A172 (cell line): Measurements from ENCODE around the gene MBOAT2. TPM values are rescaled to one million over a fixed set of nuclear protein-coding genes. Genes with fewer than 3 reads are reported as not detected.

Source experiments
- DNase-seq: peaks from one replicate; pipeline ENCODE4 v3.0.0-alpha.2; 2015; ENCODE audit warnings: low spot score
- total RNA-seq: library from RNA; depleted of rRNA; stranded (reverse); fragments of >200 nt; shearing (Covaris generic); gene quantifications from 2 replicates; pipeline ENCODE4 v1.2.3, GENCODE V29; 2014; rRNA removed

MBOAT2 gene
- total RNA-seq, 1 experiment from 2014 or later = 44.0 TPM

- no peak for DNase-seq
Measured at GRCh38 chr2:8821276-8822217, 181.9 kb downstream of the MBOAT2 start.

DNA sequence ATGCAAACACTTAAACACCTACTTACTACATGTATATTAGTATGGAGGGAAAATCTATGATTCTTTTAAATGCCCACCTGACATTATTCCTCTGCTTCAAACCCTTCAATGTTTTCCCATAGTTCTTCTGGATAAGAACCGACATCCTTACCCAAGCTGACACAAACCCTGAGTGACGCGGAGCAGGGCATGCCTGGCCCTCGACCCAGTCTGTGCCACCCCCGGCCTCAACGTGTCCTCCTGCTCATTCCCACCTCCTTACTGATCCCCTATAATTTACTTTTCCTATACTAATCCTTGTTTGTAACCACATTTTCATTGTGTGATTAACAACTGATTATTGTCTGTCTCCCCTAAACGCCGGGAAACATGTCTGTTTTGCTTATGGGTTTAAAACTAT is 183.5 kb downstream of the MBOAT2 start:
- DNase-seq = no peak

DNA sequence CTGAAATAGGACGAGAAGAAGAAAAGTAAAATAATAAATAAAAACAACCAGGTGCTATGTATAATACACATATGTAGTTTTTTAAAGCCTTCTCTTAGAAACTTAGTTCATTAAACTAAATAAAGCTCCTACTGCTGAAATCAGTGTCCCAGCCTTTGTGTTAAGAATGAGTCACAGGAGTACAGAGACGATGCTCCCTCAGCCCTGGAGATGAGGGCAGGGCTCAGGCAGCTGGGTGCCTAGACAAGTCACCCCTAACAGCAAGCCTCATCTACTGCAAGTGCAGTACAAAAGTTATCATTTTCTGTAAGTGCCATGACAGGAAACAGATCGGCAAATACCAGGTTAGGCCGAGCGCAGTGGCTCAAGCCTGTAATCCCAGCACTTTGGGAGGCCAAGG is 184.3 kb downstream of the MBOAT2 start:
- no peak for DNase-seq

GRCh38 chr2:8817221-8817620 is 186.3 kb downstream of the MBOAT2 start:
- no peak for DNase-seq

DNA sequence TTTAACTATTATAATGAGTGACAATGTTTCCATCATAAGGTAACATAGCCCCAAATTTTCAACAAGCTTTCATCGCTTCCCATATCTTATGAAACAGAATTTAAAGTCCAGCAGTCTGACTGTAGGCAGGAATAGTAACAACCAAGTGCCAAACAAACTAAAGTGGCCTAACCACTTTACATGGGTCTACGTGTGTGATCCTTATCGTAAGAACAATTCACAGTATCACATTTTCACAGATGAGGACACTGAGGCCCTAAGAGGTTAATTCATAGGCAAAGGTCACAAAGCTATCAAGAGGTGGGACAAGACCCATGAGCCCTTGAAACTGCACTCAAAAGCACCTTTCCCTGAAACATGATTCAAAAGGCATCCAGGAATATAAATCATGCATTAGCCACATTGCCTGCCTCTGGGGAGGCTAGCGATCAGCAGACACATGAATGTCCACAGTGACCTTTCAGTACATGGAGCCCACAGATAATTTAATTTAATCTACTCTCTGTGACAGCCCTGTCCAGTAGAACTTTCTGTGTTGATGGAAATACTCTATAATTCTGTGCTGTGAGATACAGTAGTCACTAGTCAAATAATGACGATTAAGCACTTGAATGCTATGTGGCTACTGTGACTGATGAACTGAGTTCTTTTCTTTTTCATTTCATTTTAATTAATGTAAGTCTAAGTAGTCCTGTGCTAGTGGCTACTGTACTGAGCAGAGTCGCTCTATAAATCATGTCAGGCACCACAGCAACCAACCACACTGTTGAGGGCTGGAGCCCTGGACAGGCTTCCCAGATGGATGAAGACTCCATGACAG is 196.4 kb downstream of the MBOAT2 start:
- no peak for DNase-seq

- no peak for DNase-seq
Measured at GRCh38 chr2:8805278-8806210, 197.9 kb downstream of the MBOAT2 start.

DNA sequence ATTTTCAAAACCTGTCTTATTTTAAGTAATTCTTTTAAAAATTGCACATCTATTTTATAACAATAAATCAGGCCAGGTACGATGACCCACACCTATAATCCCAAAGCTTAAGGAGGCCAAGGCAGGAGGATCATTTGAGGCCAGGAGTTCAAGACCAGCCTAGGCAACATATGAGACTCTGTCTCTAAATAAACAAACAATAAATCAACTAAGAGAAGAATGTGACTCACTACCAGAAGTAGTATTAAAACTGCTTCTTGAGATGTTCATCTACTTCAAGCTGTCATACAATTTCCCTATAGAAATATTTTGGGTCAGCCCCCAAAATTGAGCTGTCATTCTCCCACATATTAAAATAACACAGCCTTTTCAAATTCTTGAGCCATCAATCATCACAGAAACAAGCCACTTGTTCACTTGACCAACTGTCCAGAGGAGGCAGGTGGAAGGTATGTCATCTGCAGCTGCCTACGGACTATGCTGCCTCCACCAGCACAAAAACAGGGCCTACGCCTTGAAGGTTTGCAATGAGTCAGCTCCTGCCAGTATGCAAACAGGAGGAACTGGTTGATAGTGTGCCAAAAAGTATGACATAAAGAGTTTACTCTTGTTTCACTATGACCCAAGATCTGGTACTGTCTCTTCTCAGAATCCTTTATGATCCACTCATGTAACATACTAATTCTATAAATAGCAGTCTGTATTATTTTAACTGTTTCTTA is 199.7 kb downstream of the MBOAT2 start:
- peak; percentile 92 for DNase-seq

DNA sequence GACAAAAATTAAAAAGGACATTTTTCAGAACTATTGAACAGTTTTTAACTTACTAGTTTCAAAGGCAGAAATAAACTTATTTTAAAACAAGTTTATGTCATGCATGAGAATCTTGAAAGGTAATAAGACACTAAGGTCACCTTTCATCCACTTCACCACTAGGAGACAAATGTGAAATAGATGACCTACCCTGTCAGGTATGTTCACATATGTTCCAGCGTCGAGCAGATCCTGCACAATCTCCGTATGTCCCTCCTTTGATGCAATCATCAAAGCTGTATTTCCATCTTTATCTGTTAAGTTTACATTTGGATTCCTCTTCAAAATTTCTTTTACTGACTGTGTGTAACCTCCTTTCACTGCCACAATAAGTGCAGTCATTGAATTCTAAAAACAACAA is 200.7 kb downstream of the MBOAT2 start:
- no peak for DNase-seq

Other genes starting within 250 kb of the MBOAT2 start
- 46.0 and 54.2 TPM in 2 replicates for gene KIDINS220, start 166.1 kb downstream of the MBOAT2 start, total RNA-seq
- gene ASAP2, start 203.1 kb upstream of the MBOAT2 start, total RNA-seq = 20.4 and 24.4 TPM in 2 replicates